ENCODE results near the gene ZNF280D. TPM values are rescaled to one million over a fixed set of nuclear protein-coding genes. Genes with fewer than 3 reads are reported as not detected.

Gene ZNF280D
- total and polyA plus RNA-seq, 2 of the 4 experiments (the other 2 are of a cell fraction) = 8.3 to 21.0 TPM

GRCh38 chr15:56674857-56675256 is 58.5 kb downstream of the ZNF280D start:
- H3K9me3 ChIP-seq (ENCODE audit: control insufficient read depth, insufficient read depth, low read length) = no peaks in the 10 kb centered on the region
- no peak overlapping the region for H2BK20ac ChIP-seq (ENCODE audit: low read depth, low read length)
- BruUV-seq (replicated peaks) = no TSS peak
- no peak overlapping the region for H3K56ac ChIP-seq (ENCODE audit: extremely low read depth, insufficient read depth, low read length)
- H3K9ac ChIP-seq (ENCODE audit: low read depth, low read length) = no peak overlapping the region
- H2AK5ac ChIP-seq (ENCODE audit: low read depth, low read length) = no peak overlapping the region
- ATAC-seq (ENCODE audit: low read depth) = no peak
- ChIA-PET POLR2A (ENCODE audit: unreplicated experiment) (no interaction called here), CTCF (interaction anchor here (0.6 kb wide), 1 partner anchor 410 kb away, joined by 3 read pairs; no protein-coding TSS in a partner anchor)
- H3K14ac ChIP-seq (replicated peaks; ENCODE audit: low read depth, low read length) = no peak overlapping the region
- intact Hi-C loops (cut with micrococcal nuclease) = no loop called here
- H2AK9ac ChIP-seq (replicated peaks; ENCODE audit: low read depth, low read length, poor library complexity) = no peak overlapping the region
- no peak overlapping the region for H2BK120ac ChIP-seq (ENCODE audit: low read depth, low read length)
- H3K27me3 ChIP-seq (ENCODE audit: control insufficient read depth, insufficient read depth, low read length) = no peaks in the 10 kb centered on the region
- DNase-seq = no peak
- H3K4me3 ChIP-seq (ENCODE audit: insufficient read depth, low read depth, low read length) = no peak overlapping the region
- H3K18ac ChIP-seq (ENCODE audit: low read depth, low read length) = no peak overlapping the region
- no peaks in the 10 kb centered on the region for H3K4me1 ChIP-seq (ENCODE audit: control insufficient read depth, insufficient read depth, low read length)
- no peak overlapping the region for H2AFZ ChIP-seq (replicated peaks; ENCODE audit: low read length, poor library complexity)
- H2BK15ac ChIP-seq (ENCODE audit: low read depth, low read length) = no peak overlapping the region
- no peaks in the 10 kb centered on the region for H4K20me1 ChIP-seq (ENCODE audit: insufficient read depth, low read length)
- no peak overlapping the region for H4K91ac ChIP-seq (ENCODE audit: insufficient read depth, low read depth, low read length)
- no peaks in the 10 kb centered on the region for H3K9me1 ChIP-seq (ENCODE audit: insufficient read depth, low read length)
- H3K79me1 ChIP-seq (ENCODE audit: low read depth in 1 of 2, low read length in 2 of 2) = peaks cover 0 to 2% of the 10 kb centered on the region in 2 experiments; a peak in 2 of 4 replicates
- H3K4ac ChIP-seq (ENCODE audit: low read depth, low read length) = no peak overlapping the region
- no peak overlapping the region for H3K23ac ChIP-seq (ENCODE audit: low read depth, low read length)
- H3K4me2 ChIP-seq (ENCODE audit: low read depth, low read length) = no peak overlapping the region
- in situ Hi-C loops (cut with MboI; ENCODE audit: low sequenced_read_pairs) = no loop called here
- dilution Hi-C loops (cut with HindIII; ENCODE audit: low sequenced_read_pairs, unreplicated experiment) = no loop called here
- TF ChIP-seq CEBPB (IDR thresholded peaks at IDR 0.05; ENCODE audit: low read depth, low read length) (no peak), MAFK (IDR thresholded peaks at IDR 0.05; ENCODE audit: low read depth, low read length) (no peak), CTCF (conservative IDR thresholded peaks at IDR 0.05; ENCODE audit: low read depth, low read length) (no peak), MAZ (IDR thresholded peaks at IDR 0.05; ENCODE audit: borderline replicate concordance, low read depth, low read length) (no peak), USF2 (IDR thresholded peaks at IDR 0.05; ENCODE audit: low read depth, low read length) (no peak), POLR2A (IDR thresholded peaks at IDR 0.05; ENCODE audit: low read depth, low read length) (no peak), BHLHE40 (IDR thresholded peaks at IDR 0.05; ENCODE audit: low read depth, low read length) (no peak)
- no peak overlapping the region for H4K5ac ChIP-seq (ENCODE audit: low read depth, low read length)
- H3K27ac ChIP-seq (ENCODE audit: insufficient read depth, low read length) = no peak overlapping the region
- no peak overlapping the region for H4K8ac ChIP-seq (ENCODE audit: low read depth in 2 of 2, low read length in 2 of 2)
- H2BK5ac ChIP-seq (ENCODE audit: low read depth, low read length, poor library complexity, severe bottlenecking) = no peak overlapping the region
- peaks cover 3% of the 10 kb centered on the region; the same call in 1 of the 2 replicates for H3K36me3 ChIP-seq (ENCODE audit: control insufficient read depth, insufficient read depth, low read length)
